GM23338 (cell line): Measurements from ENCODE around the gene MPEG1. TPM values are rescaled to one million over a fixed set of nuclear protein-coding genes. Genes with fewer than 3 reads are reported as not detected.

Source experiments
- ATAC-seq: fragments of 200-7000 bp; cut with Tn5 transposase; 3 replicates; pipeline ENCODE4 v1.9.1; 2020
- DNase-seq: peaks from one replicate; pipeline ENCODE4 v3.0.0-alpha.2; 2015; ENCODE audit warnings: low spot score
- H2AFZ ChIP-seq: fragments of 200-600 bp; sonication (generic); 2 replicates; pipeline ENCODE4 v1.8.0; 2016; ENCODE audit warnings: antibody characterized with exemption, mild to moderate bottlenecking, moderate library complexity
- H3F3A ChIP-seq: fragments of 200-600 bp; sonication (generic); replicated peaks from 2 replicates; pipeline ENCODE4 v1.8.0; 2017; ENCODE audit warnings: antibody characterized with exemption, mixed run types, low read depth
- H3K27ac ChIP-seq: fragments of 200-600 bp; sonication (generic); 2 replicates; pipeline ENCODE4 v1.6.1; 2016; ENCODE audit warnings: low read depth
- H3K27me3 ChIP-seq: fragments of 200-600 bp; sonication (generic); 2 replicates; pipeline ENCODE4 v1.8.0; 2016; ENCODE audit warnings: mild to moderate bottlenecking, mixed run types, moderate library complexity; ENCODE audit not compliant: insufficient read depth
- H3K36me3 ChIP-seq: fragments of 200-600 bp; sonication (generic); 2 replicates; pipeline ENCODE4 v1.8.0; 2016; ENCODE audit warnings: mild to moderate bottlenecking; ENCODE audit not compliant: insufficient read depth
- H3K4me1 ChIP-seq: fragments of 200-600 bp; sonication (generic); 2 replicates; pipeline ENCODE4 v1.8.0; 2016; ENCODE audit warnings: mild to moderate bottlenecking, moderate library complexity; ENCODE audit not compliant: insufficient read depth
- H3K4me2 ChIP-seq: fragments of 200-600 bp; sonication (generic); 2 replicates; pipeline ENCODE4 v1.7.1; 2017; ENCODE audit warnings: mixed run types
- H3K4me3 ChIP-seq: fragments of 200-600 bp; sonication (generic); 2 replicates; pipeline ENCODE4 v1.6.1; 2016; ENCODE audit warnings: mixed run types
- H3K79me2 ChIP-seq: fragments of 200-600 bp; sonication (generic); replicated peaks from 2 replicates; pipeline ENCODE4 v1.8.0; 2017; ENCODE audit warnings: mild to moderate bottlenecking; ENCODE audit not compliant: insufficient read depth
- H3K9me2 ChIP-seq: fragments of 200-600 bp; sonication (generic); 2 replicates; pipeline ENCODE4 v1.8.0; 2017; ENCODE audit not compliant: insufficient read depth
- H4K20me1 ChIP-seq: fragments of 200-600 bp; sonication (generic); replicated peaks from 2 replicates; pipeline ENCODE4 v1.8.0; 2017; ENCODE audit warnings: mild to moderate bottlenecking; ENCODE audit not compliant: insufficient read depth
- H3K27ac Mint-ChIP-seq: 2 replicates; pipeline ENCODE4 v1.8.0; 2020; ENCODE audit warnings: inconsistent platforms, mild to moderate bottlenecking, moderate library complexity, mixed read lengths
- H3K27me3 Mint-ChIP-seq: 3 replicates; pipeline ENCODE4 v1.8.0; 2022; ENCODE audit warnings: low read depth, mild to moderate bottlenecking, moderate library complexity, mixed read lengths, inconsistent platforms; ENCODE audit not compliant: insufficient read depth, poor library complexity
- H3K36me3 Mint-ChIP-seq: 3 replicates; pipeline ENCODE4 v1.8.0; 2021; ENCODE audit warnings: low read depth, mild to moderate bottlenecking, inconsistent platforms, moderate library complexity, mixed read lengths
- H3K4me1 Mint-ChIP-seq: 3 replicates; pipeline ENCODE4 v1.8.0; 2020; ENCODE audit warnings: mild to moderate bottlenecking, inconsistent platforms, mixed read lengths
- H3K4me3 Mint-ChIP-seq: 3 replicates; pipeline ENCODE4 v1.8.0; 2021; ENCODE audit warnings: moderate library complexity, mild to moderate bottlenecking, inconsistent platforms, mixed read lengths
- H3K9me3 Mint-ChIP-seq: 3 replicates; pipeline ENCODE4 v1.8.0; 2020; ENCODE audit warnings: moderate library complexity, mild to moderate bottlenecking, inconsistent platforms, mixed read lengths
- CREB1 ChIP-seq: fragments of 250-450 bp; sonication (Bioruptor Pico); IDR thresholded peaks from 2 replicates; pipeline ENCODE4 v1.5.0; 2020; ENCODE audit warnings: low read depth, mild to moderate bottlenecking, moderate library complexity
- EZH2 ChIP-seq: fragments of 200-600 bp; sonication (generic); IDR thresholded peaks from one replicate; pipeline ENCODE4 v1.8.0; 2017; ENCODE audit warnings: antibody characterized with exemption, mild to moderate bottlenecking, low read depth; ENCODE audit not compliant: unreplicated experiment
- EZH2phosphoT487 ChIP-seq: fragments of 200-600 bp; sonication (generic); IDR thresholded peaks from one replicate; pipeline ENCODE4 v1.8.1; 2018; ENCODE audit warnings: antibody characterized with exemption; ENCODE audit not compliant: unreplicated experiment
- JUNB ChIP-seq: IDR thresholded peaks from one replicate; pipeline ENCODE4 v1.6.1; 2016; ENCODE audit warnings: antibody characterized with exemption; ENCODE audit not compliant: unreplicated experiment
- NANOG ChIP-seq: IDR thresholded peaks from 2 replicates; pipeline ENCODE4 v1.6.1; 2016; ENCODE audit warnings: antibody characterized with exemption, borderline replicate concordance
- POLR2AphosphoS5 ChIP-seq: IDR thresholded peaks from 2 replicates; pipeline ENCODE4 v1.6.1; 2016; ENCODE audit warnings: antibody characterized with exemption, low read depth
- STAT1 ChIP-seq: IDR thresholded peaks from one replicate; pipeline ENCODE4 v1.6.1; 2016; ENCODE audit warnings: antibody characterized with exemption; ENCODE audit not compliant: unreplicated experiment
- ZNF114 ChIP-seq: fragments of 250-450 bp; sonication (Bioruptor Pico); IDR thresholded peaks from 2 replicates; pipeline ENCODE4 v1.5.0; 2020; ENCODE audit warnings: mild to moderate bottlenecking, moderate library complexity
- ZNF331 ChIP-seq: fragments of 250-450 bp; sonication (Bioruptor Pico); IDR thresholded peaks from 2 replicates; pipeline ENCODE4 v1.5.0; 2020; ENCODE audit warnings: low read depth, mild to moderate bottlenecking, moderate library complexity
- polyA plus RNA-seq: library from polyadenylated mRNA; unstranded; fragments of >200 nt; fragmentation: Nextera tagmentation; extraction: Ambion mirVana; gene quantifications from 2 replicates; pipeline ENCODE4 v1.2.1, GENCODE V29; 2016
- total RNA-seq: library from RNA; depleted of rRNA; stranded (reverse); fragments of >200 nt; shearing (Covaris generic); gene quantifications from 2 replicates; pipeline ENCODE4 v1.2.3, GENCODE V29; 2014
- TF ChIP-seq, protein P1 (sequence below), 2 experiments: fragments of 200-600 bp in 1 of 2; sonication (generic) in 1 of 2; conservative IDR thresholded peaks; 2 replicates each; pipeline versions ENCODE4 v1.5.1 to v1.6.1; 2016 to 2017; ENCODE audit warnings: antibody characterized with exemption in 2 of 2, low read depth in 2 of 2, mild to moderate bottlenecking in 2 of 2, moderate library complexity in 1 of 2
- TF ChIP-seq, protein P2 (sequence below): IDR thresholded peaks from one replicate; pipeline ENCODE4 v1.6.1; 2018; ENCODE audit warnings: antibody characterized with exemption; ENCODE audit not compliant: unreplicated experiment
- TF ChIP-seq, protein P3 (sequence below): IDR thresholded peaks from 2 replicates; pipeline ENCODE4 v1.6.1; 2016; ENCODE audit warnings: antibody characterized with exemption
- TF ChIP-seq, protein P4 (sequence below): fragments of 250-450 bp; sonication (Bioruptor Pico); IDR thresholded peaks from 2 replicates; pipeline ENCODE4 v1.5.0; 2020; ENCODE audit warnings: mild to moderate bottlenecking, moderate library complexity

MPEG1 gene
- total and polyA plus RNA-seq, 2 experiments from 2014 or later = not detected

DNA sequence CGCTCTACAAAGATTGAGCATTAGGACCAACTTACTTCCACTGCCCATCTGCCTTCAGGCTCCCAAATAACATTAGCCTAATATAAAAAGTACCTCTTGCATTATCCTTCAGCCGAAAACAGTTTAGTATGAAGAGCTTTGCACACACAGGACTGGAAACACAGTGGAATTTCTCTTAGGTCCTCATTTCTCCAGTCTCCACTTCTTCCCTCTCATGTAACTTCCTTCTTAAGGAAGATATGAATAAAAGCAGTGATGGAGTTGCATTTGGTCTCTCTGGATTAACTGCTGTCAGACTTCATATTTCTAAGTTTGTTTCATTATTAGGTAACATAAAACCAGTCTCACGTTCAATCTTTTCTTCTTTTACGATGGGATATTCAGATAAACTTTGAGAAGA is 5.6 kb upstream of the MPEG1 start:
- Histone ChIP-seq H3K79me2 (no peaks in the 10 kb centered on the region), H3K27ac (no peak overlapping the region), H2AFZ (no peak overlapping the region), H3K36me3 (no peaks in the 10 kb centered on the region), H3K4me2 (no peak overlapping the region), H3K4me1 (no peaks in the 10 kb centered on the region), H3F3A (no peaks in the 10 kb centered on the region), H3K27me3 (no peaks in the 10 kb centered on the region), H3K4me3 (no peak overlapping the region), H4K20me1 (no peaks in the 10 kb centered on the region), H3K9me2 (peaks cover 13% of the 10 kb centered on the region; the same call in 1 of the 2 replicates)
- Mint-ChIP-seq H3K36me3 (no peaks in the 10 kb centered on the region), H3K4me1 (no peaks in the 10 kb centered on the region), H3K27me3 (peaks cover 4% of the 10 kb centered on the region), H3K9me3 (no peaks in the 10 kb centered on the region), H3K27ac (no peak overlapping the region), H3K4me3 (no peak overlapping the region)
- no peak for TF ChIP-seq JUNB
- TF ChIP-seq CREB1 = no peak
- TF ChIP-seq STAT1 = no peak
- TF ChIP-seq, protein P1, sequence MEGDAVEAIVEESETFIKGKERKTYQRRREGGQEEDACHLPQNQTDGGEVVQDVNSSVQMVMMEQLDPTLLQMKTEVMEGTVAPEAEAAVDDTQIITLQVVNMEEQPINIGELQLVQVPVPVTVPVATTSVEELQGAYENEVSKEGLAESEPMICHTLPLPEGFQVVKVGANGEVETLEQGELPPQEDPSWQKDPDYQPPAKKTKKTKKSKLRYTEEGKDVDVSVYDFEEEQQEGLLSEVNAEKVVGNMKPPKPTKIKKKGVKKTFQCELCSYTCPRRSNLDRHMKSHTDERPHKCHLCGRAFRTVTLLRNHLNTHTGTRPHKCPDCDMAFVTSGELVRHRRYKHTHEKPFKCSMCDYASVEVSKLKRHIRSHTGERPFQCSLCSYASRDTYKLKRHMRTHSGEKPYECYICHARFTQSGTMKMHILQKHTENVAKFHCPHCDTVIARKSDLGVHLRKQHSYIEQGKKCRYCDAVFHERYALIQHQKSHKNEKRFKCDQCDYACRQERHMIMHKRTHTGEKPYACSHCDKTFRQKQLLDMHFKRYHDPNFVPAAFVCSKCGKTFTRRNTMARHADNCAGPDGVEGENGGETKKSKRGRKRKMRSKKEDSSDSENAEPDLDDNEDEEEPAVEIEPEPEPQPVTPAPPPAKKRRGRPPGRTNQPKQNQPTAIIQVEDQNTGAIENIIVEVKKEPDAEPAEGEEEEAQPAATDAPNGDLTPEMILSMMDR (conservative IDR thresholded peaks at IDR 0.05; ENCODE audit: low read depth in 2 of 2) = no peak
- TF ChIP-seq, protein P2, sequence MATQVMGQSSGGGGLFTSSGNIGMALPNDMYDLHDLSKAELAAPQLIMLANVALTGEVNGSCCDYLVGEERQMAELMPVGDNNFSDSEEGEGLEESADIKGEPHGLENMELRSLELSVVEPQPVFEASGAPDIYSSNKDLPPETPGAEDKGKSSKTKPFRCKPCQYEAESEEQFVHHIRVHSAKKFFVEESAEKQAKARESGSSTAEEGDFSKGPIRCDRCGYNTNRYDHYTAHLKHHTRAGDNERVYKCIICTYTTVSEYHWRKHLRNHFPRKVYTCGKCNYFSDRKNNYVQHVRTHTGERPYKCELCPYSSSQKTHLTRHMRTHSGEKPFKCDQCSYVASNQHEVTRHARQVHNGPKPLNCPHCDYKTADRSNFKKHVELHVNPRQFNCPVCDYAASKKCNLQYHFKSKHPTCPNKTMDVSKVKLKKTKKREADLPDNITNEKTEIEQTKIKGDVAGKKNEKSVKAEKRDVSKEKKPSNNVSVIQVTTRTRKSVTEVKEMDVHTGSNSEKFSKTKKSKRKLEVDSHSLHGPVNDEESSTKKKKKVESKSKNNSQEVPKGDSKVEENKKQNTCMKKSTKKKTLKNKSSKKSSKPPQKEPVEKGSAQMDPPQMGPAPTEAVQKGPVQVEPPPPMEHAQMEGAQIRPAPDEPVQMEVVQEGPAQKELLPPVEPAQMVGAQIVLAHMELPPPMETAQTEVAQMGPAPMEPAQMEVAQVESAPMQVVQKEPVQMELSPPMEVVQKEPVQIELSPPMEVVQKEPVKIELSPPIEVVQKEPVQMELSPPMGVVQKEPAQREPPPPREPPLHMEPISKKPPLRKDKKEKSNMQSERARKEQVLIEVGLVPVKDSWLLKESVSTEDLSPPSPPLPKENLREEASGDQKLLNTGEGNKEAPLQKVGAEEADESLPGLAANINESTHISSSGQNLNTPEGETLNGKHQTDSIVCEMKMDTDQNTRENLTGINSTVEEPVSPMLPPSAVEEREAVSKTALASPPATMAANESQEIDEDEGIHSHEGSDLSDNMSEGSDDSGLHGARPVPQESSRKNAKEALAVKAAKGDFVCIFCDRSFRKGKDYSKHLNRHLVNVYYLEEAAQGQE = no peak
- TF ChIP-seq, protein P3, sequence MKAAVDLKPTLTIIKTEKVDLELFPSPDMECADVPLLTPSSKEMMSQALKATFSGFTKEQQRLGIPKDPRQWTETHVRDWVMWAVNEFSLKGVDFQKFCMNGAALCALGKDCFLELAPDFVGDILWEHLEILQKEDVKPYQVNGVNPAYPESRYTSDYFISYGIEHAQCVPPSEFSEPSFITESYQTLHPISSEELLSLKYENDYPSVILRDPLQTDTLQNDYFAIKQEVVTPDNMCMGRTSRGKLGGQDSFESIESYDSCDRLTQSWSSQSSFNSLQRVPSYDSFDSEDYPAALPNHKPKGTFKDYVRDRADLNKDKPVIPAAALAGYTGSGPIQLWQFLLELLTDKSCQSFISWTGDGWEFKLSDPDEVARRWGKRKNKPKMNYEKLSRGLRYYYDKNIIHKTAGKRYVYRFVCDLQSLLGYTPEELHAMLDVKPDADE = no peak
- no peak for TF ChIP-seq EZH2phosphoT487
- no peak for TF ChIP-seq NANOG
- no peak for TF ChIP-seq ZNF331 (CRISPR knock-in tag)
- no peak for TF ChIP-seq EZH2
- no peak for TF ChIP-seq ZNF114
- TF ChIP-seq, protein P4, sequence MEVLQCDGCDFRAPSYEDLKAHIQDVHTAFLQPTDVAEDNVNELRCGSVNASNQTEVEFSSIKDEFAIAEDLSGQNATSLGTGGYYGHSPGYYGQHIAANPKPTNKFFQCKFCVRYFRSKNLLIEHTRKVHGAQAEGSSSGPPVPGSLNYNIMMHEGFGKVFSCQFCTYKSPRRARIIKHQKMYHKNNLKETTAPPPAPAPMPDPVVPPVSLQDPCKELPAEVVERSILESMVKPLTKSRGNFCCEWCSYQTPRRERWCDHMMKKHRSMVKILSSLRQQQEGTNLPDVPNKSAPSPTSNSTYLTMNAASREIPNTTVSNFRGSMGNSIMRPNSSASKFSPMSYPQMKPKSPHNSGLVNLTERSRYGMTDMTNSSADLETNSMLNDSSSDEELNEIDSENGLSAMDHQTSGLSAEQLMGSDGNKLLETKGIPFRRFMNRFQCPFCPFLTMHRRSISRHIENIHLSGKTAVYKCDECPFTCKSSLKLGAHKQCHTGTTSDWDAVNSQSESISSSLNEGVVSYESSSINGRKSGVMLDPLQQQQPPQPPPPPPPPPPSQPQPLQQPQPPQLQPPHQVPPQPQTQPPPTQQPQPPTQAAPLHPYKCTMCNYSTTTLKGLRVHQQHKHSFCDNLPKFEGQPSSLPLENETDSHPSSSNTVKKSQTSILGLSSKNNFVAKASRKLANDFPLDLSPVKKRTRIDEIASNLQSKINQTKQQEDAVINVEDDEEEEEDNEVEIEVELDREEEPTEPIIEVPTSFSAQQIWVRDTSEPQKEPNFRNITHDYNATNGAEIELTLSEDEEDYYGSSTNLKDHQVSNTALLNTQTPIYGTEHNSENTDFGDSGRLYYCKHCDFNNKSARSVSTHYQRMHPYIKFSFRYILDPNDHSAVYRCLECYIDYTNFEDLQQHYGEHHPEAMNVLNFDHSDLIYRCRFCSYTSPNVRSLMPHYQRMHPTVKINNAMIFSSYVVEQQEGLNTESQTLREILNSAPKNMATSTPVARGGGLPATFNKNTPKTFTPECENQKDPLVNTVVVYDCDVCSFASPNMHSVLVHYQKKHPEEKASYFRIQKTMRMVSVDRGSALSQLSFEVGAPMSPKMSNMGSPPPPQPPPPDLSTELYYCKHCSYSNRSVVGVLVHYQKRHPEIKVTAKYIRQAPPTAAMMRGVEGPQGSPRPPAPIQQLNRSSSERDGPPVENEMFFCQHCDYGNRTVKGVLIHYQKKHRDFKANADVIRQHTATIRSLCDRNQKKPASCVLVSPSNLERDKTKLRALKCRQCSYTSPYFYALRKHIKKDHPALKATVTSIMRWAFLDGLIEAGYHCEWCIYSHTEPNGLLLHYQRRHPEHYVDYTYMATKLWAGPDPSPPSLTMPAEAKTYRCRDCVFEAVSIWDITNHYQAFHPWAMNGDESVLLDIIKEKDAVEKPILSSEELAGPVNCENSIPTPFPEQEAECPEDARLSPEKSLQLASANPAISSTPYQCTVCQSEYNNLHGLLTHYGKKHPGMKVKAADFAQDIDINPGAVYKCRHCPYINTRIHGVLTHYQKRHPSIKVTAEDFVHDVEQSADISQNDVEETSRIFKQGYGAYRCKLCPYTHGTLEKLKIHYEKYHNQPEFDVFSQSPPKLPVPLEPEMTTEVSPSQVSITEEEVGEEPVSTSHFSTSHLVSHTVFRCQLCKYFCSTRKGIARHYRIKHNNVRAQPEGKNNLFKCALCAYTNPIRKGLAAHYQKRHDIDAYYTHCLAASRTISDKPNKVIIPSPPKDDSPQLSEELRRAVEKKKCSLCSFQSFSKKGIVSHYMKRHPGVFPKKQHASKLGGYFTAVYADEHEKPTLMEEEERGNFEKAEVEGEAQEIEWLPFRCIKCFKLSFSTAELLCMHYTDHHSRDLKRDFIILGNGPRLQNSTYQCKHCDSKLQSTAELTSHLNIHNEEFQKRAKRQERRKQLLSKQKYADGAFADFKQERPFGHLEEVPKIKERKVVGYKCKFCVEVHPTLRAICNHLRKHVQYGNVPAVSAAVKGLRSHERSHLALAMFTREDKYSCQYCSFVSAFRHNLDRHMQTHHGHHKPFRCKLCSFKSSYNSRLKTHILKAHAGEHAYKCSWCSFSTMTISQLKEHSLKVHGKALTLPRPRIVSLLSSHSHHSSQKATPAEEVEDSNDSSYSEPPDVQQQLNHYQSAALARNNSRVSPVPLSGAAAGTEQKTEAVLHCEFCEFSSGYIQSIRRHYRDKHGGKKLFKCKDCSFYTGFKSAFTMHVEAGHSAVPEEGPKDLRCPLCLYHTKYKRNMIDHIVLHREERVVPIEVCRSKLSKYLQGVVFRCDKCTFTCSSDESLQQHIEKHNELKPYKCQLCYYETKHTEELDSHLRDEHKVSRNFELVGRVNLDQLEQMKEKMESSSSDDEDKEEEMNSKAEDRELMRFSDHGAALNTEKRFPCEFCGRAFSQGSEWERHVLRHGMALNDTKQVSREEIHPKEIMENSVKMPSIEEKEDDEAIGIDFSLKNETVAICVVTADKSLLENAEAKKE (CRISPR knock-in tag) = no peak
- TF ChIP-seq POLR2AphosphoS5 = no peak
- DNase-seq (no peak), ATAC-seq (no peak)
